Neuronal stem cell (in vitro differentiated cells): ENCODE data around the gene PID1.

Source experiments
- DNase-seq: peaks from one replicate; pipeline ENCODE4 v3.0.0-alpha.2; 2013; ENCODE audit warnings: low spot score
- H2AFZ ChIP-seq: one replicate; pipeline ENCODE4 v1.6.1; 2013; ENCODE audit warnings: mild to moderate bottlenecking, low read length, inconsistent platforms
- H2AK5ac ChIP-seq: 2 replicates; pipeline ENCODE4 v1.6.1; 2013; ENCODE audit warnings: low read depth, mild to moderate bottlenecking, inconsistent platforms, low read length, moderate library complexity, mixed read lengths
- H2BK120ac ChIP-seq: 2 replicates; pipeline ENCODE4 v1.6.1; 2013; ENCODE audit warnings: low read depth, mild to moderate bottlenecking, inconsistent platforms, low read length, moderate library complexity, mixed read lengths
- H2BK12ac ChIP-seq: one replicate; pipeline ENCODE4 v1.6.1; 2013; ENCODE audit warnings: low read length, inconsistent platforms
- H2BK15ac ChIP-seq: 2 replicates; pipeline ENCODE4 v1.6.1; 2013; ENCODE audit warnings: mild to moderate bottlenecking, low read length, inconsistent platforms, mixed read lengths
- H2BK5ac ChIP-seq: one replicate; pipeline ENCODE4 v1.6.1; 2013; ENCODE audit warnings: inconsistent platforms, mild to moderate bottlenecking, low read length, moderate library complexity
- H3K14ac ChIP-seq: one replicate; pipeline ENCODE4 v1.6.1; 2013; ENCODE audit warnings: low read length, inconsistent platforms
- H3K18ac ChIP-seq: 2 replicates; pipeline ENCODE4 v1.6.1; 2013; ENCODE audit warnings: low read length, inconsistent platforms
- H3K23ac ChIP-seq: 2 replicates; pipeline ENCODE4 v1.6.1; 2013; ENCODE audit warnings: low read depth, mild to moderate bottlenecking, mixed read lengths, low read length, inconsistent platforms; ENCODE audit not compliant: poor library complexity
- H3K27ac ChIP-seq: replicated peaks from 3 replicates; pipeline ENCODE4 v1.5.1; 2013; ENCODE audit warnings: low read length, inconsistent platforms
- H3K27me3 ChIP-seq, 3 experiments: 2 replicates each; pipeline ENCODE4 v1.6.1; 2013; ENCODE audit warnings: low read length in 3 of 3, mild to moderate bottlenecking in 2 of 3, inconsistent platforms in 1 of 3, low read depth in 1 of 3, mixed read lengths in 1 of 3, moderate library complexity in 1 of 3; ENCODE audit not compliant: control insufficient read depth in 3 of 3, insufficient read depth in 3 of 3
- H3K36me3 ChIP-seq, 2 donors: replicated peaks in 1 of 2; 2 replicates each; pipeline ENCODE4 v1.6.1; 2013; ENCODE audit warnings: low read length in 2 of 2; ENCODE audit not compliant: control insufficient read depth in 2 of 2, insufficient read depth in 2 of 2
- H3K4ac ChIP-seq: 2 replicates; pipeline ENCODE4 v1.6.1; 2013; ENCODE audit warnings: inconsistent platforms, mild to moderate bottlenecking, low read length, moderate library complexity
- H3K4me1 ChIP-seq, 2 donors: 1 replicate in 1 of 2; 2 replicates in 1 of 2; pipeline ENCODE4 v1.6.1; 2013; ENCODE audit warnings: low read length in 2 of 2, low read depth in 1 of 2; ENCODE audit not compliant: control insufficient read depth in 2 of 2, insufficient read depth in 1 of 2
- H3K4me2 ChIP-seq: one replicate; pipeline ENCODE4 v1.6.1; 2013; ENCODE audit warnings: mild to moderate bottlenecking, low read length, inconsistent platforms; ENCODE audit not compliant: insufficient read depth, poor library complexity, severe bottlenecking
- H3K4me3 ChIP-seq, 2 donors: 2 replicates each; pipeline ENCODE4 v1.5.1; 2013; ENCODE audit warnings: low read length in 2 of 2, mild to moderate bottlenecking in 2 of 2, inconsistent platforms in 1 of 2, moderate library complexity in 1 of 2
- H3K79me1 ChIP-seq: one replicate; pipeline ENCODE4 v1.6.1; 2013; ENCODE audit warnings: low read depth, mild to moderate bottlenecking, inconsistent platforms, low read length, moderate library complexity
- H3K9ac ChIP-seq: one replicate; pipeline ENCODE4 v1.6.1; 2013; ENCODE audit warnings: mild to moderate bottlenecking, low read depth, low read length, inconsistent platforms; ENCODE audit not compliant: poor library complexity
- H3K9me3 ChIP-seq, 2 donors: replicated peaks in 1 of 2; 2 replicates each; pipeline versions ENCODE3 to v1.6.1; 2013; ENCODE audit warnings: low read length in 2 of 2, mild to moderate bottlenecking in 2 of 2, inconsistent platforms in 1 of 2, low read depth in 1 of 2, mixed read lengths in 1 of 2, moderate library complexity in 1 of 2; ENCODE audit not compliant: control insufficient read depth in 2 of 2, insufficient read depth in 1 of 2
- H4K8ac ChIP-seq: one replicate; pipeline ENCODE4 v1.6.1; 2013; ENCODE audit warnings: low read depth, mild to moderate bottlenecking, inconsistent platforms, low read length, moderate library complexity
- H4K91ac ChIP-seq: one replicate; pipeline ENCODE4 v1.6.1; 2013; ENCODE audit warnings: low read length, low read depth, mild to moderate bottlenecking, inconsistent platforms; ENCODE audit not compliant: poor library complexity
- WGBS, 2 donors: extraction: QIAGEN DNeasy Blood & Tissue Kit; methylation state at CpG; one replicate each; pipeline ENCODE4 v1.1.7; 2013; ENCODE audit warnings: missing lambda C conversion rate in 2 of 2, mixed read lengths in 1 of 2; ENCODE audit not compliant: insufficient read length in 2 of 2, insufficient replicate concordance in 1 of 2; ENCODE audit errors: extremely low coverage in 2 of 2; 5-methylcytosine and 5-hydroxymethylcytosine counted together

The PID1 gene

DNA sequence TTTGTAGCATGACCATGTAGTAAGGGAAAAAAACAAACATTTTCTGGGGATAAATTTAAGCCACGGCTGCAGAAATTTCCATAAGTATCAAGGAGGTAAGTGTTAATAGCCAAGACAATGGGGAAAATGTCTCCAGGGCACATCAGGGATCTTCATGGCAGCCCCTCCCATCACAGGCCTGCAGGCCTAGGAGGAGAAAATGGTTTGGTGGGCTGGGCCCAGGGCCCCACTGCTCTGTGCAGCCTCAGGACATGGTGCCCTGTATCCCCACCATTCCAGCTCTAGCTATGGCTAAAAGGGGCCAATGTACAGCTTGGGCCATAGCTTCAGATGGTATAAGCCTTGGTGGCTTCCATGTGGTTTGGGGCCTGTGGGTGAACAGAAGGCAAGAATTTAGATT lies 271.8 kb downstream of the PID1 start:
- Histone ChIP-seq H3K18ac (no peak overlapping the region), H3K4me1 (no peaks in the 10 kb centered on the region), H3K9ac (no peak overlapping the region), H3K27ac (no peak overlapping the region), H3K14ac (no peak overlapping the region), H2BK120ac (no peak overlapping the region), H3K4ac (no peak overlapping the region), H3K27me3 (no peaks in the 10 kb centered on the region), H2BK12ac (no peak overlapping the region), H3K79me1 (no peaks in the 10 kb centered on the region), H3K36me3 (no peaks in the 10 kb centered on the region), H3K4me3 (no peak overlapping the region), H2AFZ (no peak overlapping the region), H4K8ac (no peak overlapping the region), H4K91ac (no peak overlapping the region), H2BK15ac (no peak overlapping the region), H2AK5ac (no peak overlapping the region), H3K9me3 (peaks cover 0 to 6% of the 10 kb centered on the region in 2 donors), H2BK5ac (no peak overlapping the region), H3K4me2 (no peak overlapping the region), H3K23ac (no peak overlapping the region)
- no CpG with 5 or more reads among the region's 1 CpG for WGBS, 2 donors
- DNase-seq, result no peak

DNA sequence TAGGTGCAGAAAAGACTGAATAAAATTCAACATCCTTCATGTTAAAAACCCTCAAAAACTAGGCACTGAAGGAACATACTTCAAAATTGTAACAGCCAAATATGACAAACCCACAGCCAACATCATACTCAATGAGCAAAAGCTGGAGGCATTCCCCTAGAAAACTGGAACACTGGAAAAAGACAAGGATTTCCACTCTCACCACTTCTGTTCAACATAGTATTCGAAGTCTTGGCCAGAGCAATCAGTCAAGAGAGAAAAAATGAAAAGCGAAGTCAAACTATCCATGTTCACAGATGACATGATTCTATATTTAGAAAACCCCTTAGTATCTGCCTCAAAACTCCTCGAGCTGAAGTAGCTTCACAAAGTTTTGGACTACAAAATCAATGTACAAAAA lies 282.3 kb downstream of the PID1 start:
- H2BK15ac ChIP-seq, result no peak overlapping the region
- no peak overlapping the region for H3K4me2 ChIP-seq
- no peak overlapping the region for H2BK5ac ChIP-seq
- no peak overlapping the region for H3K27ac ChIP-seq
- no CpG with 5 or more reads among the region's 3 CpGs for WGBS, 2 donors
- no peak overlapping the region for H3K14ac ChIP-seq
- H2BK120ac ChIP-seq, result no peak overlapping the region
- no peaks in the 10 kb centered on the region for H3K4me1 ChIP-seq
- no peak overlapping the region for H2AK5ac ChIP-seq
- DNase-seq, result no peak
- H4K8ac ChIP-seq, result no peak overlapping the region
- no peak overlapping the region for H3K18ac ChIP-seq
- H3K4ac ChIP-seq, result no peak overlapping the region
- no peak overlapping the region for H3K23ac ChIP-seq
- no peaks in the 10 kb centered on the region for H3K27me3 ChIP-seq
- H3K36me3 ChIP-seq, result no peaks in the 10 kb centered on the region
- H3K4me3 ChIP-seq, result no peak overlapping the region
- H3K9me3 ChIP-seq, result peaks cover 3 to 18% of the 10 kb centered on the region in 2 donors
- H2AFZ ChIP-seq, result no peak overlapping the region
- H2BK12ac ChIP-seq, result no peak overlapping the region
- H4K91ac ChIP-seq, result no peak overlapping the region
- no peak overlapping the region for H3K9ac ChIP-seq
- no peaks in the 10 kb centered on the region for H3K79me1 ChIP-seq

DNA sequence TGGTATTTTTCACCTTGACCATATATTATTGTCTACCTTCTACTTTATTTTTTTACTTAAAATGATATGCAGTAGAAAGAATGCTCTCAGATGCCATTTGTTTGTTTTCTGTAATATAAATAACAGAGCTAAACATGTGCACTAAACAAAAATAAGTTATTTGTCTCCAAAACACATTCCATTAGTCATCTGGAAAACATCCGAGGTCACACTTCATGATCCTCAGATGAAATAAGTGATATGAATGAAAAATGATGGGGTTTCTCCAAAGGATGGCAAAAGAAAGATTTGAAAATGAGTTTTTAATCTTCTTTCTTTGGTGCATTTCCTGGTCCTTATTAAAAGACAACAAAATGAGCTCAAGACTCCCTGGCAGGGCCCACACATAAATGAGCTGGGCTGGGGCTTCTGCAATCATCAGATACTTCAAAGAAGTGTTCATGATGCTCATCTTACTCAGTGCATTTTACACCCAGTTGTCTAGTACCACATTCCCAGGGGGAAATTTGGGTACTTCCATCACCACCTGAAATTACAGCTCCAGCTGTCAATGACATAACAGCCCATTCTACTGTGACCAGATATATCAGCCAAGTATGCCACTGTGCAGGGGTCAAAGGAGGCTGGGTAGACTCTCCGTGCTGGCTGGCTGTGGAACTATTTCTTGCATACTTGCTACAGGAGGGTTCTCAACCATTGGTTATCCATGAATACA lies 283.5 kb downstream of the PID1 start:
- no peak overlapping the region for H3K9ac ChIP-seq
- no peak overlapping the region for H3K14ac ChIP-seq
- no peak overlapping the region for H2BK12ac ChIP-seq
- H3K9me3 ChIP-seq, result peaks cover 0 to 13% of the 10 kb centered on the region in 2 donors
- no peaks in the 10 kb centered on the region for H3K36me3 ChIP-seq
- H2AK5ac ChIP-seq, result no peak overlapping the region
- no peak overlapping the region for H4K91ac ChIP-seq
- no peak overlapping the region for H3K23ac ChIP-seq
- no CpG with 5 or more reads among the region's 2 CpGs for WGBS, 2 donors
- no peak overlapping the region for H2BK5ac ChIP-seq
- no peaks in the 10 kb centered on the region for H3K4me1 ChIP-seq
- H3K4ac ChIP-seq, result no peak overlapping the region
- no peak overlapping the region for H3K27ac ChIP-seq
- H2BK15ac ChIP-seq, result no peak overlapping the region
- DNase-seq, result no peak
- H4K8ac ChIP-seq, result no peak overlapping the region
- H3K4me2 ChIP-seq, result no peak overlapping the region
- no peak overlapping the region for H2BK120ac ChIP-seq
- no peak overlapping the region for H3K18ac ChIP-seq
- H3K27me3 ChIP-seq, result no peaks in the 10 kb centered on the region
- no peak overlapping the region for H3K4me3 ChIP-seq
- no peak overlapping the region for H2AFZ ChIP-seq
- H3K79me1 ChIP-seq, result no peaks in the 10 kb centered on the region

DNA sequence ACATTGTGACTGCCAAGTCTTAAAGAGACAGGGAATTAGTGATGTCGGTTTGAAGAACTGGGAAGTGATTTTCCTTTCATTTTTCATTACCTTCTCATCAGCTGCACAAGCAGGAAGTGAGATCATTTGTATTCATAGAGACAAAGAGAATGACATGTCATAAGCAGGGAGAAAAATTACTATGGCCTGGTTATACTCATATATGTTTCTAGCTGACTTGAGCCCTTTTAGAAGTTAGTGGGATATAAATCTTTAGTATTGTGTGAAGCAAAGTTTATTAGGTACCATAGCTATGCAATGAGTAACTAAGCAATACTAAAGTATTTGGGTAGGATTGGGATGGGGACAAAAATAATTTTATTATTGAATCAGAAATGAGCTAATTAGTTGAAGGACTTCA lies 284.1 kb downstream of the PID1 start:
- no peak overlapping the region for H3K4me2 ChIP-seq
- H2AFZ ChIP-seq, result no peak overlapping the region
- H3K23ac ChIP-seq, result no peak overlapping the region
- H3K79me1 ChIP-seq, result no peaks in the 10 kb centered on the region
- H3K4me3 ChIP-seq, result no peak overlapping the region
- H2AK5ac ChIP-seq, result no peak overlapping the region
- H3K4ac ChIP-seq, result no peak overlapping the region
- H3K27ac ChIP-seq, result no peak overlapping the region
- no peak overlapping the region for H2BK12ac ChIP-seq
- H2BK5ac ChIP-seq, result no peak overlapping the region
- H3K9ac ChIP-seq, result no peak overlapping the region
- no peak overlapping the region for H2BK120ac ChIP-seq
- no peaks in the 10 kb centered on the region for H3K27me3 ChIP-seq
- H3K9me3 ChIP-seq, result peaks cover 0 to 7% of the 10 kb centered on the region in 2 donors
- no peak overlapping the region for H3K18ac ChIP-seq
- H3K14ac ChIP-seq, result no peak overlapping the region
- H2BK15ac ChIP-seq, result no peak overlapping the region
- WGBS, 2 donors, result no CpG with 5 or more reads among the region's 1 CpG
- H4K91ac ChIP-seq, result no peak overlapping the region
- H3K4me1 ChIP-seq, result no peaks in the 10 kb centered on the region
- no peaks in the 10 kb centered on the region for H3K36me3 ChIP-seq
- no peak overlapping the region for H4K8ac ChIP-seq
- DNase-seq, result no peak
